ENCODE results near the gene MMP27.
"Not testable (repeated sequence)": the region's sequence is repeated elsewhere in the genome, so short reads cannot be mapped to it uniquely, and the experiment has no call there.

MMP27 gene, protein sequence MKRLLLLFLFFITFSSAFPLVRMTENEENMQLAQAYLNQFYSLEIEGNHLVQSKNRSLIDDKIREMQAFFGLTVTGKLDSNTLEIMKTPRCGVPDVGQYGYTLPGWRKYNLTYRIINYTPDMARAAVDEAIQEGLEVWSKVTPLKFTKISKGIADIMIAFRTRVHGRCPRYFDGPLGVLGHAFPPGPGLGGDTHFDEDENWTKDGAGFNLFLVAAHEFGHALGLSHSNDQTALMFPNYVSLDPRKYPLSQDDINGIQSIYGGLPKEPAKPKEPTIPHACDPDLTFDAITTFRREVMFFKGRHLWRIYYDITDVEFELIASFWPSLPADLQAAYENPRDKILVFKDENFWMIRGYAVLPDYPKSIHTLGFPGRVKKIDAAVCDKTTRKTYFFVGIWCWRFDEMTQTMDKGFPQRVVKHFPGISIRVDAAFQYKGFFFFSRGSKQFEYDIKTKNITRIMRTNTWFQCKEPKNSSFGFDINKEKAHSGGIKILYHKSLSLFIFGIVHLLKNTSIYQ

DNA sequence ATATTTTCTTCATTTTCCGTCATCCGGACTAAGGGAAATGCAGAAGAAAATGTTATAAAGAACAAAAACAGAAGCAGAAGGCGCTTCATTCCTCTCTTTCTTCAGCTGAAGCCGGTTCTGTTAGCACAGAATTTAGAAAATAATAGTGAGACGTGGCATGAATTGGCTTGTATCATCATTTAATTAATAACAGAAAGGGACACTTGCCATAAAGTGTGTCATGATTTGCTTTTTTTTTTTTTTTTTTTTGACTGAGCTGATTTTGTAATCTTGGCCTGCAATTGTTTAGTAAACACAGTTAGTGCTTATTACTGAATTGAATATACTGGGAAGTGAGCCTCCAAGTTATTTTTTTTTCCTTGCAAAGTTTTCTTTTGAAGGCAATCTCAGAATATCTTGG is at the start of gene MMP27:
Gene MMP27 (minus strand): TSS at position 144 of the 400 bp plus-strand sequence. CDS start 55 bp downstream, at position 89.
- ATAC-seq (no peak), DNase-seq (no peak)

DNA sequence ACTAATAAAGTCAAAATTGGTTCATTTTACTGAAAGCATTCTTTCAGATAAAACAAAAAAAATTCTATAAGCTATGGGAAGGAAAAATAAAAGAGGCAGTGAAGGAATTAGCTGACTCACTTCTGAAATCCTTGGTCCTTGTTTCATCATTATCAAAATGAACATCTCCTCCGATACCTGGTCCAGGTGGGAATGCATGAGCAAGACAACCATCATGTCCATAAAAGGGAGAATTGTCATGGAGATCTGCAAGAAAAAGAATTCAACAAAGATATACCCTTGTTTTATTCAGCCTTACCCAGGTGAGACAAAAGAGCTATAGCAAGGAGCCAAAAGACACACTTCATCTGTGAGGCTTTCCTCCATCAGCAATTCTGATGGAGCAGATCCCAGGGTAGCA is 47.7 kb upstream of the MMP27 start:
- ATAC-seq (no peak), DNase-seq (no peak)

DNA sequence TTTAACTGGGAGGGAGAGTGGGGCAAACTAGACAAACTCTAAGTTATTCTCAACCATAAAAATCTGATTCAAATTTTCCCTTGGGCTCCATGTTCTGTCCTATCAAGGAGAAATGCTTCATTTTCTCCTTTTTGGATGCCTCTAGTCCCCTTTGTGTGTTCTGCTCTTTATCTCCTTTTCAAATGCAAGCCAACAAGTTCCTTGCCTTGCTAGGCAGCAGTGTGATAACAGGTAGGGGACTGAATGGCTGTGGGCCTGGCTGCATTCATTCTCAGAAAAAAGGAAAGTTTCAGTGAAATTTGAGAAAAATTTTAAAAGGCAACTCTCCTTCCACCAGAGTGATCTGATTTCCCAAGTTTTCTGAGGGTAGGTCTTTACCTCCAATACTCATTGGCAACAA is 46.1 kb upstream of the MMP27 start:
- ATAC-seq (no peak), DNase-seq (no peak)

DNA sequence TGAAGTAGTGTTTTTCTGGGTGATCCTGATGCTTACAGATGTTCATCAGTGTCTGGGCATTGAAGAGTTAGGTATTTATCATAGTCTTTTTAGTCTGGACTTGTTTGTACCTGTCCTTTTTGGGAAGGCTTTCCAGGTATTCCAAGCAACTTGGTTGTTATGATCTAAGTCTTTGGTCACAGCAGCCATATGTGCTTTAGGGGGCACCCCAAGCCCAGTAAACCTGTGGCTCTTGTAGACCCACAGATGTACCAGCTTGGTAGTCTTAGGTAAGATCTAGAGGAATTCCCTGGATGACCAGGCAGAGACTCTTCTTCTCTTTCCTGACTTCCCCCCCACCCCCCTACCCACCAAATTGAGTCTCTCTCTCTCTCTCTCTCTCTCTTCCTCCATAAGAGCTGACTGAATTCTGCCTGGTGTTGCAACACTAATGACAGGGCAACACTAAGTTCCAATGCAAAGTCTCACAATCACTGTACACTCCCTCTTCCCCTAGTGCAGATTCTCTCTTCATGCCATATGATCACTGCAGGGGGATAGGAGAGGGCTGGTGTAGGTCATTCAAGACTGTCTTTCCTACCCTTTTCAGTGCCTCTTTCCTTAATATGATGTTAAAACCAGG is 43.6 kb upstream of the MMP27 start:
- no peak for ATAC-seq
- no peak for DNase-seq

DNA sequence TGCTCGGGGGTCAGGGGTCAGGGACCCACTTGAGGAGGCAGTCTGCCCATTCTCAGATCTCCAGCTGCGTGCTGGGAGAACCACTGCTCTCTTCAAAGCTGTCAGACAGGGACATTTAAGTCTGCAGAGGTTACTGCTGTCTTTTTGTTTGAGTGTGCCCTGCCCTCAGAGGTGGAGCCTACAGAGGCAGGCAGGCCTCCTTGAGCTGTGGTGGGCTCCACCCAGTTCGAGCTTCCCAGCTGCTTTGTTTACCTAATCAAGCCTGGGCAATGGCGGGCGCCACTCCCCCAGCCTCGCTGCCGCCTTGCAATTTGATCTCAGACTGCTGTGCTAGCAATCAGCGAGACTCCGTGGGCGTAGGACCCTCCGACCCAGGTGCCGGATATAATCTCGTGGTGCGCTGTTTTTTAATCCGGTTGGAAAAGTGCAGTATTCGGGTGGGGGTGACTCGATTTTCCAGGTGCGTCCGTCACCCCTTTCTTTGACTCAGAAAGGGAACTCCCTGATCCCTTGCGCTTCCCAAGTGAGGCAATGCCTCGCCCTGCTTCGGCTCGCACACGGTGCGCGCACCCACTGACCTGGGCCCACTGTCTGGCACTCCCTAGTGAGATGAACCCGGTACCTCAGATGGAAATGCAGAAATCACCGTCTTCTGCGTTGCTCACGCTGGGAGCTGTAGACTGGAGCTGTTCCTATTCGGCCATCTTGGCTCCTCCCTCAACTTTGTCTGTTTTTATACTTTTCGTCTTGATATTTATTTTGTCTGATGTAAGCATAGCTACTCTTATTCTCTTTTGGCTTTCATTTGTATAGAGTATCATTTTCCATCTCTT is 41.4 kb upstream of the MMP27 start:
- ATAC-seq, DNase-seq: not testable (repeated sequence)

DNA sequence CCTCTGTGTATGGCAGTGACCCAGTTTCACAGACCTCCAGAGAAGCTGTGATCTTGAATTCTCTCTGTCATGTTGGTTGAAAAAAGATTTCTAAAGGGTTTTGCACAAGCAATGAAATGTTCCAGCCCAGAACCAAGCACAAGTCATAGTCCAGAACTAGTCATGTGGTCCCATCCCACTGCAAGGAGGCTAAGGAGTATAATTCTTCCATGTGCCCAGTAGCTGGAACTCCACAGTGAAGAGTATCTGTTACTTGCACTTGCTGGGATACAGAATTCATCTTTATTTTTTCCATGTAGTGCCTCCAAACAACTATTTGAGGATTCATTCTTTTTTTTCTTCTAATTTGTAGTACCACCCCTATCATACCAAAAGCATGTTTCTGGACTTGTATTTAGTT is 29.1 kb upstream of the MMP27 start:
- no peak for ATAC-seq

DNA sequence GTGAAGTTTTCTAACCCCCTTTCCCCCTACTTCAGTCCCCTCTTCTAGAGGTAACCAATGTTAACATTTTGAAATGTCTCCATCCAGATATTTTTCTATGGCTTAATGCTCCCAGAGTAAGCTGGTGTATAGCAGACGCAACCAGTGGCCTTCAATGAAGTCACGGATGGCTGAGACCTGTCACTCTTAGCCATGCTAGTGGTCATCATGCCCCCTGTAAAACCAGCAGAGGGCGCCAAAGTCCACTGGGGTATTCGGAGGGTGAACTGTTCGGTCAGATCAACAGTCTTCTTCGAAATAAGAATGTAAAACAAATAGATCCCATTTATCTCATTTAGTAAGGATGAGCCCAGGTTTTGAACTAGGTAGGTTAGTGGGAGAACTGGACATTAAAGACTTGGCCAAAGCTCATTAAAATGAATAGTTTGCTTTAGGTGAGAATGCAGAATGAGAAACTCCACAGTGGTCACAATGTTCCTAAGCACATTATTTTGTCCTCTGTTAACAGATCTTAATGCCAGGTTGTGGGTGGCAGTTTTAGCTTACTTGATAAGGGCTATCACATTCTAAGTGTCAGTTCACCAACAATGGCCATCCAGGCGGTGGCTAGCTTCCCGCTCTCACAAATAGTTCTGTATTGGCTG is 27.8 kb upstream of the MMP27 start:
- DNase-seq = peak; percentile 74
- peak; percentile 73 for ATAC-seq

More for the DNA sequence above, 29.1 kb upstream of the MMP27 start:
- DNase-seq = no peak

DNA sequence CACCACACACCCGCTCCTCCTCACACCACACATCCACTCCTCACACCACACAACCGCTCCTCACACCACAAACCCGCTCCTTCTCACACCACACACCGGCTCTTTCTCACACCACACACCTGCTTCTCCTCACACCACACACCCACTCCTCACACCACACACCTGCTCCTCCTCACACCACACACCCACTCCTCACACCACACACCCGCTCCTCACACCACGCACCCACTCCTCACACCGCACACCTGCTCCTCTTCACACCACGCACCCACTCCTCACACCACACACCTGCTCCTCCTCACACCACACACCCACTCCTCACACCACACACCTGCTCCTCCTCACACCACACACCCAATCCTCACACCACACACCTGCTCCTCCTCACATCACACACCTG is 25.4 kb upstream of the MMP27 start:
- not testable (repeated sequence) for ATAC-seq, DNase-seq

DNA sequence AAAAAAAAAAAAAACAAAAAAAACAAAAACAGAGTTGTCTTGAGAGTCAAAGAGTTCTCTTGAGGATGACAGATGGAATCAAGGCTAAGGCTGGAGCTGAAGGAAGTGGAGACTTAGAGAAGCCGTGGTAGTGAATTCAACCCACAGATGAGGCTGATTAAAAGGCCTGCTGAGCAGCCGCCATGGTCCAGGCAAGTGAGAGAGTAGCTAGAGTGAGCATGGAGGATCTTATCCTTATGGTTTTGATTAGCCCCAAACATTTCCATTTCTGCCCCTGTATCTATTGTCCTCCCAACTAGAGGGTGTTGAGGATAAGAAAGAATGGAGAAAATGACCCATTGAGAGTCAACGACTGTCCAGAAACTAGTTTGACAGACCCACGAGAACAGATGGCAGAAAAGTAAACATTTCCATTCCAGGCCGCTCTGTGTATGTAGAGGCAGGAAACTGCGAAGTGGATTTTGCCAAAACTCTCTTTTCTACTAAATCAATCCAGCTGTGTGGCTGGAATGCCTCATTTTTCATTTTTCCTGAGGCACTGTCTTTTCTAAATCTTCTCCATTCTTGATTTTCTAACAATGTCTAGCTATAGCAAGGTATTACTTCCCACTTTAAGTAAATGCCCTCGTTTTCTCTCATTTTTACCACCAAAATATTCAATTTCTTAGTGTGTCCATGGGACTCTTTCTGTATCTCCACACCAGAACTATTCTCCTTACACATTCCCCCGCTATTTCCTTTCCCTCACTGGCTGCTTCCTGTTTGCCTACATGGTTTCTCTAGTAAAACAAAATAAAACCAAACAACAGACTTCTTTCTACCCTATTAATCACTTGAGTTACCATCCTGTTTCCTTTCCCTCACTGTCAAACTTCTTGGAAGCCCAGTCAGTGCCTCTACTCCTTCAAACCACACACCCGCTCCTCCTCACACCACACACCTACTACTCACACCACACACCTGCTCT is 24.6 kb upstream of the MMP27 start:
- ATAC-seq (no peak), DNase-seq (no peak)

DNA sequence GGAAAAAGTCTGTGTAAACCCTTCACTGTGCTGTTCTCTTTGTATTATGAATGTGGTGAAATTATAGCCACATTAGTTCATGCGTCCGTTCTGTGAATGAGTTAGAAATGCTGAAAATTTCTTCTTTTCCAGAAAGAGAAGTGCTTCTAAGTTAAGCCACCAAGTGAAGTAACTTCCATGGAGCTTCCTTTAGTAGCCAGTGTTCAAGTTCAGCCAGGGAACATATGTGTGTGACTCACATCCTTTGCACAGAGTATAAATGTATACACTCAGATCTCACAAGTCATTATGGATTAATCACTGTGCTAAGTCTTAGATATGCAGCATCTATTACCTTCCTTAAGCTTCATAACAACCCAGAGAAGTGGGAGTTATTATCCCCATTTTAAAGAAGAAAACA is 22.3 kb upstream of the MMP27 start:
- no peak for ATAC-seq
- no peak for DNase-seq

DNA sequence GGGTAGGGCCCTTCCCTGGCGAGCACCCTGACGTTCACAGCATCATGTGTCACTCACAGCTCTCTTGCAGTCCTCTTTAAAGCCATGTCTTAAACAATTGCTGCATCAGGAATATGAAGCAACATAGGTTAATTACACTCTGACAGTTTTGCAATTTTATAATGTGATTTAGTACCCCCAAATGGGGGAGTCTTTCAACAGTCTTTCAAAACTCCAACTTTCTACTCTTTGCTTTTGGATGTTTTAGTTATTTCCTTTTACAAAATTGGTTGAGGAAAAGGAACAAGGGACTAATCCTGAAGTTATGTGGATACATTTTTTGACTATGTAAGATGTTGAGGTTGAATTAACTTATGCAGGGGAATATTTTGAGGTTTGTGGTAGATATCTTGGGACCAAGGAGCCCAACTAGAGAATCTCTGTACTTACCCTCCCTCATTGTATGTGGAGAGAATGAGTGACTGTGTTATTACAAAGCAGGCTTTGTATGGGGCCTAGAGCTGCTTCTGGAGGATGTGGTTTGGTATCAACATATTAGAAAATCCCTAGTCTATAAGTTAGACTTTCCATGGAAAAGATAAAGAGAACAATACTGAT is 19.4 kb upstream of the MMP27 start, which contains the start of gene MMP8:
Gene MMP8 (minus strand): TSS at position 51 of the 597 bp plus-strand sequence. CDS start 99 bp downstream, outside the sequence.
- DNase-seq (no peak), ATAC-seq (no peak)

DNA sequence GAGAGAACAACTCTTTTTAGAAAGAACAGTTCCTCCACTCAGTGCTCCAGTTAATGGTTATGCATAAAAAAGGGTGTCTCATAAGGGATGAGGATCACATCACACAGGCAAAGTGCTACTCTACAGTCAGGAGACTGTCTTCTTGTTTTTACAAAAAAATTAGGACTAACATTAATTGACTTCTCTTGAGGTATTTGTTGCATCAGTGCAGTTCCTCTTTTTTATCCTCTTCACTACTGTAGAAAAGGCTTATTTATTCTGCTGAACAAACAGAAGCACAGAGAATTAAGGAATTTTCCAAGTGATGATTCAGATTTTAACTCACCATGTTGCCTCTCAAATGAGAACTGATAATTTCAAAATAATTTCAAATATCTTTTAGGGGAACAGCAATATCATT is 17.3 kb upstream of the MMP27 start:
- DNase-seq (no peak), ATAC-seq (no peak)

DNA sequence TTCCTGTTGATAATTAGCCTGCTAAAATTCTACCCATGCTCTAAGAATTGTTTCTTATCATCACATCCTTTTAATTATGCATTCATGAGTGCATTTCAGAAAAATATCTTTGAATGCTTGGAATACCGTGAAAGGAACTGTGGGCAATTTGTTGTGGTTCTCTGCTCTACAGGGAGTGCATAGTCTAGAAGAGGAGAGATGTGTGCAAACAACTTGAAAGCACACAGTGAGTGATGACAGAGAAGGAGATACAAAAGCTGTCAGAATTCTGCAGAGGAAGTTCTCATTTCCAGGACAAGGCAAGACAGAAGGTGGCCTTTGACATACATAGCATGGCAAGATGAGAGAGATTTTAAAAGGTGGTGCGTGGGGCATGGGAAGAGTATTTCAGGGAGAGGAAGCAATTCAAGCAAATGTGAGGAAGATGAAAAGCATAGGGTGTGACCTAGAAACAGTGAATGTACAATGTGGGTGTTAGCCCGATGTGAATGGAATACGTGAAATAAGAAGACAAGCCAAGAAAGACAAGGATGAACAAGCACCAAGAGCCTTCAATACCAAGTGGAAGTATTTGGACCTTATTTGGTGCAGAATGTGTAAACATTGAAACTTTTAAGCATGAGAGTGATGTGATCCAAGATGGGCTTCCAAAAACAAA is 14.2 kb upstream of the MMP27 start:
- ATAC-seq = no peak
- no peak for DNase-seq

DNA sequence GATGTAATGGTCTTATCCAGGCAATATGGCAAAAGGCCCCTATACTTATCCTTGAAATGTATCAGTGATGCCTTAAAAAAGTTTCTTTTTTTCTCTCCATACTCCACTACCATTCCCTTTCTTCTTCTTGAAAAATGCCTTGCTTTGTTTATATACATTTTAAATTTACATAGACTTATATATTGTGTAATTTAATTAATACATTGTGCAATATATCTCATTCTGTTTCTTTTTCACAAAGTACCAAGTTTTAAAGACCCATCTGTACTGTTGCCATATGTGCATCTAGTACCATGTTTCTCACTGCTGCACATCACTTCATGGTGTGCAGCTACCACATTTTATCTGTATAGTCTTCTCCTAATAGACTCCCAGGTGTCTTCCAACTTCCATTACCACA is 11.7 kb upstream of the MMP27 start:
- DNase-seq = no peak
- no peak for ATAC-seq

DNA sequence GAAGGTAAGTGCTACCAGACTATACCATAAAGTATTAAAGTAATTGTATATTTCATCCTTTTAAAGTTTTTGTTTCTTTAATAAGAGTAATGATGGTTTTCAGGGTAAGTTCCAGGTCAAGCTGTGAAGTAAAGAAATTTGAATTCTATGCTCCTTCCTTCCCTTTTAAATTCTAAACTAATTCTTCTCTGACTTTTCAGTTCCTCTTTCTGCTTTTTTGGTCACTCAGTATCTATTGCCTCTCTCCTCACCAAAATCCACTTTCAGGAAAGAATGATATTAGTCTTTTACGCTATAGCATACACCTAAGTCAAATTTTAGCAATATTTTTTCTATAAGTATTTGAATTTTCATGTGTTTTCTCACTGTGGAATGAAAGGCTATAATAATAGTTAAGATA is 11.0 kb upstream of the MMP27 start:
- ATAC-seq (no peak), DNase-seq (no peak)

DNA sequence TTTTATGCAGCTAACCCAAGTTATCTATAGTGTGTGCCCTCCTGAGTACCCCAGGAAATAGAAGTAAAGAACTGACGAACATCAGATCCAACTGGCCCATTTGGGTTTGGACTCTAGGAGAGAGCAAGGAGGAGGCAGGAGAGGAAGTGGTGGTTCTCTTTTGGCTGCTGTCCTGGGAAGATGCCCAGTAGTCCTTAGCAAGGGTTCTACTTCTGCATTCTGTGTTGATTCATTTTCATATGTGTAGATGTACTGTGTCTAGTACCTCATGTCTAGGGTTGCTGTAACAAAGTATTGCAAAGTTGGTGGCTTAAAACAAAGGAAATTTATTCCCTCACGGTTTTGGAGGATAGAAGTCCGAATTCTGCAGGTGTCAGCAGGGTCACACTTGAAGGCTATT is 6.6 kb upstream of the MMP27 start:
- ATAC-seq = no peak
- no peak for DNase-seq

DNA sequence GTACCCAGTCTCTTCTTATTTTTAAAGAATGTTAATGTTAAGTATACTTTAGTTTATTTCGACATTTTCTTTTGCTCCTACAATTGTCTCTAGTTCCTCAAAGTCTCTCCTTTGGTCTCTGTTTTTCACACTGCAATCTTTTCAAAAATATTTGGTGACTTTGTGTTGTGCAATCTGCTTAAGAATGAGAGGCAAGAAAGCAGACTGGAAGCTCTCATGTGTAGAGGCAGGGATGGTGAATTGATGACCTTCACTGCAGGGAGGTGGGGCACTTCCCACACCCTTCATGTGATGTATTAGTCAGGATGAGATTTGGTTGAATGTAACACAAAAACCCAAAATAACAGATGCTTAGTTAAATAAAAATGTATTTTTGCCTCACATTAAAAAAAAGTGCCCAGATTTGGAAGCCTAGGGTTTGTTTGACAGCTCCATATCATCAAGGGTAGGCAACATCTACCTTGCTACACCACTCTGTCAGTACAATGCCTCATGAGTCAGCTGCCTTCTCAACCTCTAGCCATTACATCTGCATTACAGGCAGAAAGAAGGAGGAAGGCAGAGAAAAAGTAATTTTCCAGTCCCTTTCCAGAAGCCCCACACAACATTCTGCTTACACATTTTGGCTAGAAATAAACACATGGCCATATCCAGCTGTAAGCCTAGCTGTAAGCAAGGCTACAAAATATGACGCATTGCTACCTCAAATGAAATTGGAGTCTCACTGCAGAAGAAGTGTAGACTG is 3.8 kb upstream of the MMP27 start:
- no peak for DNase-seq
- no peak for ATAC-seq

DNA sequence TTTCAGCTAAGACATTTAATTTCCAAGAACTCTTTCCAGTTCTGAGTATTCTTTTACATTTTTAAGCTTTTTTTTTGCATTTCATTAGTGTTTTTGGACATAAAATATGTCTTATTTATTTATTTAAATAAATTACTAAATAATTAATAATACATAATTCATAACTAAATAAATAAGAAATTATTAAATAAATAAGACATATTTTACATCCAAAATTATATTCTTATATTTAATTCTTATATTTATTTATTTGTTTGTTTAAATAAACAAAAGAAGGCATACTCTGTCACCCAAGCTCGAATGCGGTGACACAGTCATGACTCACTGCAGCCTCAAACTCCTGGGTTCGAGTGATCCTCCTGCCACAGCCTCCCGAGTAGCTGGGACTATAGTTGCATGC is 3.1 kb upstream of the MMP27 start:
- DNase-seq (no peak), ATAC-seq (no peak)

DNA sequence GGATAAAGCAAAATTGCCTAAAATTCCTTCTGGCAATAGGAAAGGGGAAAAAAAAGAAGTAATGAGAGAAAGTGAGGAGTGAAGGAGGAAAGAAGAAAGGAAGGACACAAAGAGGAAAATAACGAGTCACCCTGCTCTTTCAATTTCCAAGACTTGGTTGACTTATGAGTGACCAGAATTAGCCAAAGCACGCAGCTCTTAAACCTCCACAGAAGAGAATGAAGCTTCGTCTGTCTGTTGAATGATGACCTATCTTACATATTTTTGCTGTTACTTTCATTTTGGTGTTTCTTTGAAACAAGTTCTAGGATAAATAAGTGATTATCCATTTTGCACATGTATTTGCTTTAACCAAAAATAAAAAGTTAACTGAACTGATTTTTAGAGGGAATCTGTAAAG is 728 bp downstream of the MMP27 start:
- ATAC-seq = no peak
- DNase-seq = no peak

All from stimulated activated naive CD8-positive, alpha-beta T cell treated with anti-CD3 and anti-CD28 coated beads, Interleukin-15, Interleukin-2, amounts not matched to agents 100 U/mL and 50 U/mL, for 24 hours (primary cell).